Measurements from ENCODE around the gene MCM10. TPM values are rescaled to one million over a fixed set of nuclear protein-coding genes. Genes with fewer than 3 reads are reported as not detected.

The MCM10 gene
- total and polyA plus RNA-seq, 9 donors: 4.5 to 7.5 (median 5.2) TPM

DNA sequence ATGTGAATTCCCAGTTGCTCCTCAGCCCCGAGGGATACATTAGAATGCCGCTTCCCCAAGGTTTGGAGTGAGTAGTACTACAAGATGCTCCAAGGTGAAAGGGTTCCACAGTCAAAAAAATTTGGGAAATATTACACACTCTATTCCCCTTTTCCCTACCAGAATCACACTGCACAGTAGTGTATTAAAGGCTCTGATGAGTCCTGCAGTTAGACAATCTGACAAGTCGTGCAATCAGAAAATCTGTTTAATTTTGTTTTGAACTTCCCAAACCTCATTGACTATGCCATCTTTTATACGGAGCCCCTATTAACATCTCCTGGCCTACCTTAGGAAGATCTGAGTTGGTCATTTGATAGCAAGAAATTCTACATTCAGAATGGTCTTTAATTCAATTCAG lies 86.4 kb downstream of the MCM10 start:
- Histone ChIP-seq H3K4me1 (ENCODE audit: control insufficient read depth, insufficient read depth, low read length) (no peaks in the 10 kb centered on the region), H3K27me3 (ENCODE audit: control insufficient read depth, insufficient read depth, low read length) (no peaks in the 10 kb centered on the region), H3K9me3 (replicated peaks; ENCODE audit: control insufficient read depth, low read depth, low read length) (no peaks in the 10 kb centered on the region), H3K4me3 (ENCODE audit: low read length) (no peak overlapping the region), H3K36me3 (ENCODE audit: control insufficient read depth, insufficient read depth, low read length) (no peaks in the 10 kb centered on the region), H3K27ac (ENCODE audit: low read length) (no peak overlapping the region)
- DNase-seq: no peak
- WGBS (ENCODE audit: insufficient coverage): no CpG with 5 or more reads among the region's 4 CpGs

DNA sequence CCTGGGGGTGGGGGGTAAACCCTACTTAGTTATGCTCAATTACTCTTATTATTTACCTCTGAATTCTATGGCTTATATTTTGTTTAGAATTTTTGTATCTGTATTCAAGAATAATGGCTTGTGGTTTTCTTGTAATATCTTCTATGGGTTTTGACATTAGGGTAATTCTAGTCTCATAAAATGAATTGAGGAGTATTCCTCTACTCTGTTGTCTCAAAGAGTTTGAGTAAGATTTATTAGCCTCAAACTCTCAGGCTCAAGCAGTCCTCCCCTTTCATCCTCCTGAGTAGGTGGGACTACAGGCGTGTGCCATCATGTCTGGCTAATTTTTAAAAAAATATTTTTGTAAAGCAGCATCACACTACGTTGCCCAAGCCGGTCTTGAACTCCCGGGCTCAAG lies 92.4 kb downstream of the MCM10 start:
- H3K27ac ChIP-seq (ENCODE audit: low read length): no peak overlapping the region
- H3K9me3 ChIP-seq (replicated peaks; ENCODE audit: control insufficient read depth, low read depth, low read length): no peaks in the 10 kb centered on the region
- 67% methylated on average over 3 of the region's 4 CpGs for WGBS (ENCODE audit: insufficient coverage)
- H3K27me3 ChIP-seq (ENCODE audit: control insufficient read depth, insufficient read depth, low read length): no peaks in the 10 kb centered on the region
- DNase-seq: no peak
- no peak overlapping the region for H3K4me3 ChIP-seq (ENCODE audit: low read length)
- H3K4me1 ChIP-seq (ENCODE audit: control insufficient read depth, insufficient read depth, low read length): no peaks in the 10 kb centered on the region
- no peaks in the 10 kb centered on the region for H3K36me3 ChIP-seq (ENCODE audit: control insufficient read depth, insufficient read depth, low read length)

DNA sequence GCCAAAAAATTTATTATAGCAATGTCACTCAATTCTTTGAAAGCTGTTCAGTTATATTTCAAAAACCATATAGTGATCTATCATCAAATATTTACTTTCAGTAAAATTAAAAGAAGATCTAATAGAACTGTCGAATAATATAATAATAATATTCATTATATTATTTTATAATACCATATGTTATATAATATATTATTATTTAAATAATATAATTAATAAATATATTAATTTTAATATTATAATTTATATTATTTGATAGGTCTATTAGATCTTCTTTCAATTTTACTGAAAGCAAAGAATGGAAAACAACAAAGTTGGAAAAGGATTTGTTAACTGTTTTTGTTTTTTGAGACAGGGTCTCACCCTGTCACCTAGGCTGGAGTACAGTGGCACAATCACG lies 95.3 kb downstream of the MCM10 start:
- H3K36me3 ChIP-seq (ENCODE audit: control insufficient read depth, insufficient read depth, low read length): no peaks in the 10 kb centered on the region
- no peak overlapping the region for H3K4me3 ChIP-seq (ENCODE audit: low read length)
- H3K27ac ChIP-seq (ENCODE audit: low read length): no peak overlapping the region
- no CpG with 5 or more reads among the region's 2 CpGs for WGBS (ENCODE audit: insufficient coverage)
- H3K9me3 ChIP-seq (replicated peaks; ENCODE audit: control insufficient read depth, low read depth, low read length): no peaks in the 10 kb centered on the region
- no peak for DNase-seq
- no peaks in the 10 kb centered on the region for H3K27me3 ChIP-seq (ENCODE audit: control insufficient read depth, insufficient read depth, low read length)
- H3K4me1 ChIP-seq (ENCODE audit: control insufficient read depth, insufficient read depth, low read length): no peaks in the 10 kb centered on the region

DNA sequence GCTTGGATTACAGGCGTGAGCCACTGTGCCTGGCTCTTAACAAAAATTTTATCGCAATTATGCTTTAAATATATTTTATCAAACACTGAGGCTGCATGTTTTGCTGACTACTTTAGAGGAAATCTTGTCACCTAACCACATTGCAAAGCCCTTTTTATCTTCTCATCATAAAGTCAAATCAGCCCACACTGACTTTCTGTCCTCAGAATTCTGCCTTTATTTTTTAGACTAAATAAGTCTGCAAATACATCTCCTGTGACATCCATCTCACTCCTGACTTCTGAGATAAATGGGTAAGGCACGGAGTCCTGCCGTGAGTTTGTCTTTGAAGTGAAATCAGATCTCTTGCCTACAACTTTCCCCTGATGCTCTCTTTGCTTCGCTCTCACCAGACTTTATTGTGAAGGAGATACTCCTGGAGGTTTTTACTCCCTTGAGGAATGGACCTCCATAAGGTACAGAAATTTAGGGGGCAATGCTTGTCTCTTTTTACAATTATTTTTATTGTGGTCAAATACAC lies 96.3 kb downstream of the MCM10 start:
- Histone ChIP-seq H3K4me1 (ENCODE audit: control insufficient read depth, insufficient read depth, low read length) (no peaks in the 10 kb centered on the region), H3K36me3 (ENCODE audit: control insufficient read depth, insufficient read depth, low read length) (no peaks in the 10 kb centered on the region), H3K27me3 (ENCODE audit: control insufficient read depth, insufficient read depth, low read length) (no peaks in the 10 kb centered on the region), H3K27ac (ENCODE audit: low read length) (no peak overlapping the region), H3K4me3 (ENCODE audit: low read length) (no peak overlapping the region), H3K9me3 (replicated peaks; ENCODE audit: control insufficient read depth, low read depth, low read length) (no peaks in the 10 kb centered on the region)
- no peak for DNase-seq
- no CpG with 5 or more reads among the region's 5 CpGs for WGBS (ENCODE audit: insufficient coverage)

Other genes with a start within 250 kb of the MCM10 start
- gene CCDC3, start 159.8 kb upstream of the MCM10 start, total RNA-seq: 10.5 TPM
- 10 to 100 TPM; 19.6 to 34.7 (median 22.5) TPM for gene CCDC3, start 159.8 kb upstream of the MCM10 start, polyA plus RNA-seq (ENCODE audit: insufficient read depth in 1 of 8, insufficient read length in 8 of 8, low replicate concordance in 1 of 8)
- 19.7 TPM for gene OPTN, start 61.4 kb upstream of the MCM10 start, total RNA-seq
- 10 to 100 TPM; 23.3 to 34.6 (median 28.4) TPM for gene OPTN, start 61.4 kb upstream of the MCM10 start, polyA plus RNA-seq (ENCODE audit: insufficient read depth in 1 of 8, insufficient read length in 8 of 8, low replicate concordance in 1 of 8)
- 2.6 TPM for gene UCMA, start 72.8 kb downstream of the MCM10 start, total RNA-seq
- 1 to 10 TPM in 4 of 8 donors, under 1 TPM in 4; 0.31 to 2.8 (median 0.85) TPM for gene UCMA, start 72.8 kb downstream of the MCM10 start, polyA plus RNA-seq (ENCODE audit: insufficient read depth in 1 of 8, insufficient read length in 8 of 8, low replicate concordance in 1 of 8)
- gene PHYH, start 138.5 kb downstream of the MCM10 start, total RNA-seq: 35.4 TPM
- 10 to 100 TPM; 28.4 to 43.2 (median 32.9) TPM for gene PHYH, start 138.5 kb downstream of the MCM10 start, polyA plus RNA-seq (ENCODE audit: insufficient read depth in 1 of 8, insufficient read length in 8 of 8, low replicate concordance in 1 of 8)
- gene SEPHS1, start 186.7 kb downstream of the MCM10 start, total RNA-seq: 40.1 TPM
- gene SEPHS1, start 186.7 kb downstream of the MCM10 start, polyA plus RNA-seq (ENCODE audit: insufficient read depth in 1 of 8, insufficient read length in 8 of 8, low replicate concordance in 1 of 8): 10 to 100 TPM; 51.8 to 76.0 (median 62.7) TPM